H9 (cell line): ENCODE data around the gene WDR88. TPM values are rescaled to one million over a fixed set of nuclear protein-coding genes. Genes with fewer than 3 reads are reported as not detected.

Source experiments
- DNase-seq: peaks from one replicate; pipeline ENCODE4 v3.0.0-alpha.2; 2017
- H2AFZ ChIP-seq: one replicate; pipeline ENCODE4 v1.6.1; 2013; ENCODE audit warnings: mild to moderate bottlenecking, low read length, control low read depth, moderate library complexity
- H2AK5ac ChIP-seq: 2 replicates; pipeline ENCODE4 v1.6.1; 2013; ENCODE audit warnings: low read length, control low read depth, mixed read lengths; ENCODE audit not compliant: insufficient read length
- H2BK120ac ChIP-seq: one replicate; pipeline ENCODE4 v1.6.1; 2013; ENCODE audit warnings: low read depth, mild to moderate bottlenecking, low read length, control low read depth, inconsistent platforms; ENCODE audit not compliant: poor library complexity, severe bottlenecking
- H2BK12ac ChIP-seq: 2 replicates; pipeline ENCODE4 v1.6.1; 2013; ENCODE audit warnings: low read length, control low read depth, mixed read lengths, low read depth; ENCODE audit not compliant: insufficient read length
- H2BK15ac ChIP-seq: 2 replicates; pipeline ENCODE4 v1.6.1; 2013; ENCODE audit warnings: low read depth, low read length, control low read depth
- H2BK20ac ChIP-seq: one replicate; pipeline ENCODE4 v1.6.1; 2013; ENCODE audit warnings: low read depth, mild to moderate bottlenecking, low read length, control low read depth, inconsistent platforms; ENCODE audit not compliant: poor library complexity, severe bottlenecking
- H2BK5ac ChIP-seq: 2 replicates; pipeline ENCODE4 v1.6.1; 2013; ENCODE audit warnings: low read length, control low read depth, mixed read lengths; ENCODE audit not compliant: insufficient read length
- H3K14ac ChIP-seq: 2 replicates; pipeline ENCODE4 v1.6.1; 2013; ENCODE audit warnings: low read length, control low read depth; ENCODE audit not compliant: insufficient read depth
- H3K18ac ChIP-seq: 2 replicates; pipeline ENCODE4 v1.6.1; 2013; ENCODE audit warnings: low read depth, mild to moderate bottlenecking, mixed read lengths, low read length, control low read depth; ENCODE audit not compliant: insufficient read length
- H3K23ac ChIP-seq: 2 replicates; pipeline ENCODE4 v1.6.1; 2013; ENCODE audit warnings: low read length, control low read depth, mixed read lengths, low read depth; ENCODE audit not compliant: insufficient read length
- H3K23me2 ChIP-seq: 2 replicates; pipeline ENCODE4 v1.6.1; 2013; ENCODE audit warnings: low read depth, mild to moderate bottlenecking, mixed read lengths, low read length, control low read depth; ENCODE audit not compliant: insufficient read length, poor library complexity, severe bottlenecking
- H3K27ac ChIP-seq: 2 replicates; pipeline ENCODE4 v1.5.1; 2013; ENCODE audit warnings: low read length, control low read depth, mixed read lengths, low read depth; ENCODE audit not compliant: insufficient read length
- H3K27me3 ChIP-seq: 2 replicates; pipeline ENCODE4 v1.6.1; 2013; ENCODE audit warnings: low read length, control low read depth, inconsistent platforms; ENCODE audit not compliant: insufficient read depth
- H3K4ac ChIP-seq: 2 replicates; pipeline ENCODE4 v1.6.1; 2013; ENCODE audit warnings: low read depth, mild to moderate bottlenecking, control low read depth, inconsistent platforms, low read length, moderate library complexity
- H3K4me1 ChIP-seq: 2 replicates; pipeline ENCODE4 v1.6.1; 2013; ENCODE audit warnings: low read length, control low read depth, inconsistent platforms; ENCODE audit not compliant: insufficient read depth
- H3K4me2 ChIP-seq: 2 replicates; pipeline ENCODE4 v1.6.1; 2013; ENCODE audit warnings: low read length, control low read depth, mixed read lengths; ENCODE audit not compliant: insufficient read length, insufficient read depth
- H3K56ac ChIP-seq: 2 replicates; pipeline ENCODE4 v1.6.1; 2013; ENCODE audit warnings: low read depth, mild to moderate bottlenecking, mixed read lengths, low read length, control low read depth; ENCODE audit not compliant: insufficient read length
- H3K79me1 ChIP-seq: 2 replicates; pipeline ENCODE4 v1.6.1; 2013; ENCODE audit warnings: low read depth, mild to moderate bottlenecking, moderate library complexity, low read length, control low read depth, inconsistent platforms; ENCODE audit not compliant: insufficient read depth, poor library complexity, severe bottlenecking
- H3K79me2 ChIP-seq: 2 replicates; pipeline ENCODE4 v1.6.1; 2013; ENCODE audit warnings: low read length, control low read depth, inconsistent platforms; ENCODE audit not compliant: insufficient read depth
- H3K9ac ChIP-seq: 2 replicates; pipeline ENCODE4 v1.6.1; 2013; ENCODE audit warnings: low read length, control low read depth, mixed read lengths; ENCODE audit not compliant: insufficient read length; ENCODE audit errors: extremely low read depth
- H3K9me3 ChIP-seq: one replicate; pipeline ENCODE4 v1.6.1; 2013; ENCODE audit warnings: low read depth, low read length, inconsistent platforms; ENCODE audit not compliant: control insufficient read depth
- H3T11ph ChIP-seq: one replicate; pipeline ENCODE4 v1.6.1; 2013; ENCODE audit warnings: mild to moderate bottlenecking, low read length, control low read depth, inconsistent platforms
- H4K20me1 ChIP-seq: one replicate; pipeline ENCODE4 v1.6.1; 2013; ENCODE audit not compliant: control insufficient read depth, insufficient read length, insufficient read depth
- H4K5ac ChIP-seq: 2 replicates; pipeline ENCODE4 v1.6.1; 2013; ENCODE audit warnings: low read depth, mild to moderate bottlenecking, mixed read lengths, low read length, control low read depth; ENCODE audit not compliant: insufficient read length
- H4K8ac ChIP-seq: replicated peaks from 2 replicates; pipeline ENCODE4 v1.6.1; 2013; ENCODE audit warnings: low read length, control low read depth, mixed read lengths, low read depth; ENCODE audit not compliant: insufficient read length
- H4K91ac ChIP-seq: 2 replicates; pipeline ENCODE4 v1.6.1; 2013; ENCODE audit warnings: low read depth, mild to moderate bottlenecking, moderate library complexity, mixed read lengths, low read length, control low read depth; ENCODE audit not compliant: insufficient read length
- H3K27ac Mint-ChIP-seq, 3 experiments: 2 replicates in 2 of 3; 3 replicates in 1 of 3; pipeline ENCODE4 v1.8.0; 2020 to 2021; ENCODE audit warnings: mixed read lengths in 3 of 3, mild to moderate bottlenecking in 1 of 3, moderate library complexity in 1 of 3
- H3K27me3 Mint-ChIP-seq: 2 replicates; pipeline ENCODE4 v1.8.0; 2021; ENCODE audit warnings: low read depth, mild to moderate bottlenecking, moderate library complexity, mixed read lengths
- H3K36me3 Mint-ChIP-seq, 3 experiments: 2 replicates in 2 of 3; 3 replicates in 1 of 3; pipeline ENCODE4 v1.8.0; 2020 to 2021; ENCODE audit warnings: low read depth in 3 of 3, mixed read lengths in 3 of 3; ENCODE audit not compliant: insufficient read depth in 1 of 3
- H3K4me1 Mint-ChIP-seq, 2 experiments: 2 replicates each; pipeline ENCODE4 v1.8.0; 2020; ENCODE audit warnings: mixed read lengths in 2 of 2
- H3K4me3 Mint-ChIP-seq, 2 experiments: 2 replicates in 1 of 2; 3 replicates in 1 of 2; pipeline ENCODE4 v1.8.0; 2020 to 2021; ENCODE audit warnings: mild to moderate bottlenecking in 2 of 2, mixed read lengths in 2 of 2, moderate library complexity in 1 of 2
- H3K9me3 Mint-ChIP-seq, 2 experiments: 2 replicates in 1 of 2; 3 replicates in 1 of 2; pipeline ENCODE4 v1.8.0; 2020; ENCODE audit warnings: mild to moderate bottlenecking in 2 of 2, mixed read lengths in 2 of 2, moderate library complexity in 1 of 2
- CTCF ChIP-seq: fragments of 200-600 bp; sonication (generic); conservative IDR thresholded peaks from 3 replicates; pipeline ENCODE4 v1.8.0; 2021; ENCODE audit warnings: antibody characterized with exemption, mild to moderate bottlenecking
- WGBS: extraction: QIAGEN DNeasy Blood & Tissue Kit; methylation state at CpG from one replicate; pipeline ENCODE4 v1.1.7; 2013; ENCODE audit warnings: missing lambda C conversion rate, low lambda C conversion rate, mixed read lengths; ENCODE audit not compliant: insufficient read length; ENCODE audit errors: extremely low coverage; 5-methylcytosine and 5-hydroxymethylcytosine counted together
- total RNA-seq: library from RNA; stranded (reverse); gene quantifications from 2 replicates; pipeline ENCODE4 v1.2.1, GENCODE V29; 2021

Gene WDR88
- total RNA-seq, 1 experiment from 2014 or later = not detected

- H2AFZ ChIP-seq = no peak overlapping the region
- Mint-ChIP-seq H3K27ac (no peak overlapping the region), H3K9me3 (no peaks in the 10 kb centered on the region), H3K27me3 (peaks cover 2% of the 10 kb centered on the region; the same call in 1 of the 2 replicates), H3K4me1 (peaks cover 0 to 7% of the 10 kb centered on the region in 2 experiments; a peak in 2 of 4 replicates), H3K4me3 (no peak overlapping the region), H3K36me3 (no peaks in the 10 kb centered on the region)
- no peak for TF ChIP-seq CTCF
- no peak overlapping the region for H3K27ac ChIP-seq
- no peaks in the 10 kb centered on the region for H3K27me3 ChIP-seq
- H2BK12ac ChIP-seq = no peak overlapping the region
- no peak overlapping the region for H4K8ac ChIP-seq
- no peak overlapping the region for H3K9ac ChIP-seq
- H3K23me2 ChIP-seq = no peaks in the 10 kb centered on the region
- no peak overlapping the region for H3K18ac ChIP-seq
- H3K9me3 ChIP-seq = no peaks in the 10 kb centered on the region
- no peak overlapping the region for H3K56ac ChIP-seq
- H3T11ph ChIP-seq = no peak overlapping the region
- no peak overlapping the region for H2BK120ac ChIP-seq
- H3K14ac ChIP-seq = no peak overlapping the region
- no peak overlapping the region for H2BK15ac ChIP-seq
- no peaks in the 10 kb centered on the region for H3K4me1 ChIP-seq
- no peak overlapping the region for H3K4ac ChIP-seq
- H4K5ac ChIP-seq = no peak overlapping the region
- no peak overlapping the region for H3K4me2 ChIP-seq
- no CpG with 5 or more reads among the region's 6 CpGs for WGBS
- H2BK20ac ChIP-seq = no peak overlapping the region
- no peaks in the 10 kb centered on the region for H4K20me1 ChIP-seq
- H3K79me2 ChIP-seq = no peaks in the 10 kb centered on the region
- no peak overlapping the region for H3K23ac ChIP-seq
- H3K79me1 ChIP-seq = no peaks in the 10 kb centered on the region
- no peak overlapping the region for H4K91ac ChIP-seq
- no peak overlapping the region for H2AK5ac ChIP-seq
- no peak for DNase-seq
- no peak overlapping the region for H2BK5ac ChIP-seq
Measured at GRCh38 chr19:33147538-33147937, 15.6 kb downstream of the WDR88 start.
